K562 (cell line): ENCODE measurements around the gene PLA2G3. TPM values are rescaled to one million over a fixed set of nuclear protein-coding genes. Genes with fewer than 3 reads are reported as not detected.

Experiments
- ATAC-seq: fragments of 200-7000 bp; cut with Tn5 transposase; 3 replicates; pipeline ENCODE4 v1.9.1; 2020; ENCODE audit warnings: moderate library complexity
- BruUV-seq: library from RNA; stranded (reverse); fragments of 400-500 nt; replicated peaks from 2 replicates; lab custom pipeline; 2021; lab: Mats Ljungman, UMichigan
- CTCF ChIA-PET: fragments of 300-600 bp; formaldehyde crosslinking; extraction: SDS; loops from one replicate; lab custom pipeline; 2021; ENCODE audit warnings: low intra/inter-chr PET ratio; lab: Yijun Ruan, JAX
- POLR2A ChIA-PET: fragments of 300-600, 350-650 bp; sonication (Branson Sonifier 250); formaldehyde crosslinking; extraction: SDS; loops from one replicate; lab custom pipeline; 2021; ENCODE audit warnings: antibody characterized with exemption, inconsistent platforms; lab: Yijun Ruan, JAX
- DNase-seq, 4 experiments: peaks; one replicate each; pipeline versions ENCODE4 v3.0.0 to v3.0.0-alpha.2; 2011 to 2018; ENCODE audit warnings: low spot score in 3 of 4, mixed read lengths in 3 of 4; ENCODE audit errors: extremely low read depth in 1 of 4
- FAIRE-seq: peaks from 2 replicates; lab custom pipeline; 2011; peaks lifted over from hg19 to GRCh38; lab: Jason Lieb, UNC
- H2AFZ ChIP-seq: 2 replicates; pipeline ENCODE4 v1.6.0; 2011; ENCODE audit warnings: low read depth, low read length, control low read depth, inconsistent platforms
- H3K27ac ChIP-seq: fragments of 200-600 bp; 3 replicates; pipeline ENCODE4 v1.8.0; 2011; ENCODE audit warnings: low read depth, mild to moderate bottlenecking, control low read depth, inconsistent platforms, low read length, moderate library complexity, mixed read lengths; ENCODE audit errors: extremely low read depth
- H3K27me3 ChIP-seq, 2 experiments: fragments of 300-600 bp in 1 of 2; 2 replicates in 1 of 2; 3 replicates in 1 of 2; pipeline versions ENCODE4 v1.6.0 to v1.8.0; 2011; ENCODE audit warnings: inconsistent platforms in 2 of 2, low read length in 2 of 2, mild to moderate bottlenecking in 1 of 2, mixed read lengths in 1 of 2, moderate library complexity in 1 of 2; ENCODE audit not compliant: control insufficient read depth in 2 of 2, insufficient read depth in 2 of 2
- H3K36me3 ChIP-seq: fragments of 300-600 bp; 3 replicates; pipeline ENCODE4 v1.8.0; 2011; ENCODE audit warnings: mild to moderate bottlenecking, low read length, inconsistent platforms; ENCODE audit not compliant: control insufficient read depth, insufficient read depth
- H3K4me1 ChIP-seq, 2 experiments: fragments of 200-600 bp in 1 of 2; replicated peaks in 1 of 2; 2 replicates in 1 of 2; 3 replicates in 1 of 2; pipeline versions ENCODE4 v1.5.1 to v1.8.0; 2011; ENCODE audit warnings: inconsistent platforms in 2 of 2, low read length in 2 of 2, mild to moderate bottlenecking in 1 of 2, mixed read lengths in 1 of 2, moderate library complexity in 1 of 2; ENCODE audit not compliant: control insufficient read depth in 2 of 2, insufficient read depth in 2 of 2
- H3K4me2 ChIP-seq: 2 replicates; pipeline ENCODE4 v1.6.1; 2011; ENCODE audit warnings: low read length, control low read depth, inconsistent platforms, mixed read lengths; ENCODE audit not compliant: insufficient read depth
- H3K4me3 ChIP-seq: fragments of 200-600 bp; sonication (generic), shearing (Covaris generic); 2 replicates; pipeline ENCODE4 v1.5.1; 2016; ENCODE audit warnings: control low read depth, inconsistent platforms
- H3K79me2 ChIP-seq: fragments of 200-600 bp; 3 replicates; pipeline ENCODE4 v1.8.0; 2011; ENCODE audit warnings: low read length, inconsistent platforms; ENCODE audit not compliant: control insufficient read depth, insufficient read depth
- H3K9ac ChIP-seq, 2 experiments: 2 replicates each; pipeline versions ENCODE4 v1.6.0 to v1.6.1; 2011; ENCODE audit warnings: low read depth in 2 of 2, low read length in 2 of 2, control low read depth in 1 of 2, inconsistent platforms in 1 of 2, mild to moderate bottlenecking in 1 of 2, mixed read lengths in 1 of 2; ENCODE audit not compliant: insufficient read depth in 1 of 2
- H3K9me1 ChIP-seq: one replicate; pipeline ENCODE4 v1.6.0; 2011; ENCODE audit warnings: inconsistent platforms, mild to moderate bottlenecking, low read length, moderate library complexity; ENCODE audit not compliant: control insufficient read depth, insufficient read depth
- H3K9me3 ChIP-seq: replicated peaks from 2 replicates; pipeline ENCODE4 v1.5.1; 2011; ENCODE audit warnings: low read depth, low read length, inconsistent platforms; ENCODE audit not compliant: control insufficient read depth, insufficient read depth
- H4K20me1 ChIP-seq: replicated peaks from 2 replicates; pipeline ENCODE4 v1.6.1; 2011; ENCODE audit warnings: low read length, inconsistent platforms, mixed read lengths; ENCODE audit not compliant: control insufficient read depth, insufficient read depth
- ARNT ChIP-seq, 2 experiments: fragments of 450-650 bp; IDR thresholded peaks; 2 replicates each; pipeline ENCODE4 v1.6.1; 2016; ENCODE audit warnings: mild to moderate bottlenecking in 1 of 2
- BCOR ChIP-seq: fragments of 450-650 bp; IDR thresholded peaks from 2 replicates; pipeline ENCODE4 v1.6.1; 2016
- FOSL1 ChIP-seq: fragments of 200-800 bp; sonication (Bioruptor generic); conservative IDR thresholded peaks from 2 replicates; pipeline ENCODE4 v1.6.1; 2016; ENCODE audit warnings: missing genetic modification characterization, missing compliant biosample characterization
- MCM3 ChIP-seq: fragments of 450-650 bp; IDR thresholded peaks from 2 replicates; pipeline ENCODE4 v1.6.1; 2016
- MTA1 ChIP-seq: fragments of 450-650 bp; IDR thresholded peaks from 2 replicates; pipeline ENCODE4 v1.6.1; 2017; ENCODE audit warnings: borderline replicate concordance
- RNF2 ChIP-seq: sonication (generic); IDR thresholded peaks from 2 replicates; pipeline ENCODE4 v1.6.1; 2016
- ZC3H4 ChIP-seq: sonication (generic); formaldehyde crosslinking; IDR thresholded peaks from 2 replicates; pipeline ENCODE4 v1.9.0; 2021; ENCODE audit warnings: missing genetic modification reagents, borderline replicate concordance
- ZKSCAN8 ChIP-seq: fragments of 200-800 bp; sonication (Bioruptor generic); IDR thresholded peaks from 2 replicates; pipeline ENCODE4 v1.6.1; 2016; ENCODE audit warnings: missing genetic modification characterization, missing compliant biosample characterization
- WGBS: fragments of 100-300 bp; shearing (Covaris generic); methylation state at CpG from one replicate; pipeline ENCODE4 v1.1.6; 2016; ENCODE audit warnings: low coverage, mixed read lengths; ENCODE audit not compliant: insufficient coverage; ENCODE audit errors: missing lambda C conversion rate; 5-methylcytosine and 5-hydroxymethylcytosine counted together
- in situ Hi-C: fragments of 300-500 bp; cut with MboI; formaldehyde crosslinking; loops from 4 replicates; pipeline ENCODE4 v1.15.0; 2018; ENCODE audit warnings: inconsistent platforms, mixed read lengths
- intact Hi-C: fragments of 100-400 bp; cut with micrococcal nuclease; formaldehyde crosslinking; loops from 2 replicates; pipeline ENCODE4 v1.14.2; 2022
- polyA plus RNA-seq, 8 experiments: library from polyadenylated mRNA; depleted of rRNA in 4 of 8; stranded (reverse) in 5 of 8; unstranded in 3 of 8; fragments of >200 nt; fragmentation: Nextera tagmentation in 2 of 8; fragmentation: Illumina TruSeq in 1 of 8; extraction: Ambion mirVana in 2 of 8; extraction: Trizol in 1 of 8; gene quantifications; 2 replicates each; pipeline versions ENCODE4 v1.2.1 to v1.2.3, GENCODE V29; 2011 to 2014; ENCODE audit warnings: inconsistent platforms in 1 of 8, missing spikeins in 1 of 8
- total RNA-seq, 7 experiments: library from RNA; depleted of rRNA in 6 of 7; stranded (reverse); fragments of >200 nt in 6 of 7; fragmentation: Illumina TruSeq in 2 of 7; extraction: Trizol in 2 of 7; gene quantifications; 2 replicates each; pipeline versions ENCODE4 v1.2.1 to v1.2.3, GENCODE V29; 2011 to 2021; ENCODE audit warnings: low replicate concordance in 1 of 7
- TF ChIP-seq, protein P1 (sequence below): fragments of 450-650 bp; IDR thresholded peaks from 2 replicates; pipeline ENCODE4 v1.6.1; 2016; ENCODE audit warnings: mild to moderate bottlenecking
- TF ChIP-seq, protein P2 (sequence below): fragments of 250-450 bp; sonication (Bioruptor Pico); IDR thresholded peaks from 2 replicates; pipeline ENCODE4 v1.8.0; 2022; ENCODE audit warnings: moderate library complexity, mild to moderate bottlenecking, inconsistent platforms
- TF ChIP-seq, protein P3 (sequence below): fragments of 450-650 bp; IDR thresholded peaks from 2 replicates; pipeline ENCODE4 v1.6.1; 2016; ENCODE audit warnings: borderline replicate concordance
- TF ChIP-seq, protein P4 (sequence below): fragments of 250-450 bp; sonication (Bioruptor Pico); IDR thresholded peaks from 2 replicates; pipeline ENCODE4 v1.5.0; 2020; ENCODE audit warnings: mild to moderate bottlenecking, borderline replicate concordance
- TF ChIP-seq, protein P5 (sequence below): fragments of 250-450 bp; sonication (Bioruptor Pico); IDR thresholded peaks from 2 replicates; pipeline ENCODE4 v1.8.0; 2021; ENCODE audit warnings: borderline replicate concordance, mild to moderate bottlenecking, moderate library complexity; ENCODE audit not compliant: poor library complexity, severe bottlenecking

Gene PLA2G3
- total and polyA plus RNA-seq, 9 of the 15 experiments (the other 6 are each of a cell fraction or from before 2014, with no cell fraction given): 0.18 to 1.4 (median 0.64) TPM

DNA sequence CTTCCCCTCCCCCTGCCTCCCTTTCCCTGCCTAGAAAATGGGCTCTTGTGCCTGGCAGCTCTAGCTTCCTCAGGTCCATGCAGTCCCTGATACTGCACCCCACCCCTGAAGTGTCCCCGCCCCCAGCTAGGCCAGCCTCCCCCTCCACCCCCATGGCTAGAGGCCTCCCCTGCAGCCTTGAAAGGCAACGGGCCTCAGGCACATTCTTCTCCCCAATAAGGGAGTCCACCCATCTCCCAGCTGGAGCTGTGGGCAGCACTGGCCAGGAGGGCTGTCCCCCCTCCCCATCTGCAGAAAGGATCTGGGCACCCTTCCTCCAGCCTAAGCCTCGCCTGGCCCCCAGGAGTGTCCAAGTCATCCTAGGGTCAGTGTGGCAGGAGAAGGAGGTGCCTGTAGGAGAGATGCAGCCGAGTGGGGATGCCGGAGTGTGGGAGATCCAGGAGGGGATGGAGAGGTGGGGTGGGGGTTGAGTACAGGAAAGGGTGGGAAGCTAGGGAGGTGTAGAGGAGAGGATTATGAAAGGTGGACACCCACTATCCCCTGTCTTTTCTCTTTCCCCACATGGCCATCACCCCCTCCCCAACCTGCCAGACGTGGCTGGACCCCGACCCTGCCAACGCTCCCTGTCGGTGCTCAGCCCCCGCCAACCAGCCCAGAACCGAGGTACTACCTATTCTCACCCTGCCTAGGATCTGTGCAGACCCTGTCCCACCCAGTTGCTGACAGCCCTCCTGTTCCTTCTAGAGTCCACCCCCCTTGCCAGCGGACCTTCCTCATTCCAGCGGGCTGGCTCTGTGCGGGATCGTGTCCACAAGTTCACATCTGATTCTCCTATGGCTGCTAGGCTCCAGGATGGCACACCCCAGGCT is 49.9 kb downstream of the PLA2G3 start:
- Histone ChIP-seq H3K27me3 (no peaks in the 10 kb centered on the region), H3K4me2 (no peak overlapping the region), H3K27ac (no peak overlapping the region), H2AFZ (no peak overlapping the region), H3K9me3 (no peaks in the 10 kb centered on the region), H4K20me1 (no peaks in the 10 kb centered on the region), H3K79me2 (no peaks in the 10 kb centered on the region; the same call in 2 of the 3 replicates), H3K9ac (no peak overlapping the region), H3K36me3 (peaks cover 33% of the 10 kb centered on the region; the same call in 2 of the 3 replicates), H3K4me3 (no peak overlapping the region), H3K9me1 (peaks cover 5% of the 10 kb centered on the region), H3K4me1 (peaks cover 17 to 45% of the 10 kb centered on the region in 2 experiments; a peak in 4 of 5 replicates)
- ATAC-seq (no peak), FAIRE-seq (no peak), DNase-seq (no peak)
- intact Hi-C loops: no loop called here
- BruUV-seq: no TSS peak
- ChIA-PET POLR2A (interaction anchor here (0.7 kb wide), 1 partner anchor 488 kb away, joined by 3 read pairs; no protein-coding TSS in a partner anchor), CTCF (no interaction called here)
- WGBS: 90% methylated on average over 8 of the region's 15 CpGs
- in situ Hi-C loops: no loop called here
- no peak for TF ChIP-seq FOSL1 (tag)
- TF ChIP-seq RNF2: no peak
- TF ChIP-seq MTA1: no peak
- TF ChIP-seq, protein P1, sequence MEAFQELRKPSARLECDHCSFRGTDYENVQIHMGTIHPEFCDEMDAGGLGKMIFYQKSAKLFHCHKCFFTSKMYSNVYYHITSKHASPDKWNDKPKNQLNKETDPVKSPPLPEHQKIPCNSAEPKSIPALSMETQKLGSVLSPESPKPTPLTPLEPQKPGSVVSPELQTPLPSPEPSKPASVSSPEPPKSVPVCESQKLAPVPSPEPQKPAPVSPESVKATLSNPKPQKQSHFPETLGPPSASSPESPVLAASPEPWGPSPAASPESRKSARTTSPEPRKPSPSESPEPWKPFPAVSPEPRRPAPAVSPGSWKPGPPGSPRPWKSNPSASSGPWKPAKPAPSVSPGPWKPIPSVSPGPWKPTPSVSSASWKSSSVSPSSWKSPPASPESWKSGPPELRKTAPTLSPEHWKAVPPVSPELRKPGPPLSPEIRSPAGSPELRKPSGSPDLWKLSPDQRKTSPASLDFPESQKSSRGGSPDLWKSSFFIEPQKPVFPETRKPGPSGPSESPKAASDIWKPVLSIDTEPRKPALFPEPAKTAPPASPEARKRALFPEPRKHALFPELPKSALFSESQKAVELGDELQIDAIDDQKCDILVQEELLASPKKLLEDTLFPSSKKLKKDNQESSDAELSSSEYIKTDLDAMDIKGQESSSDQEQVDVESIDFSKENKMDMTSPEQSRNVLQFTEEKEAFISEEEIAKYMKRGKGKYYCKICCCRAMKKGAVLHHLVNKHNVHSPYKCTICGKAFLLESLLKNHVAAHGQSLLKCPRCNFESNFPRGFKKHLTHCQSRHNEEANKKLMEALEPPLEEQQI: no peak
- TF ChIP-seq, protein P2, sequence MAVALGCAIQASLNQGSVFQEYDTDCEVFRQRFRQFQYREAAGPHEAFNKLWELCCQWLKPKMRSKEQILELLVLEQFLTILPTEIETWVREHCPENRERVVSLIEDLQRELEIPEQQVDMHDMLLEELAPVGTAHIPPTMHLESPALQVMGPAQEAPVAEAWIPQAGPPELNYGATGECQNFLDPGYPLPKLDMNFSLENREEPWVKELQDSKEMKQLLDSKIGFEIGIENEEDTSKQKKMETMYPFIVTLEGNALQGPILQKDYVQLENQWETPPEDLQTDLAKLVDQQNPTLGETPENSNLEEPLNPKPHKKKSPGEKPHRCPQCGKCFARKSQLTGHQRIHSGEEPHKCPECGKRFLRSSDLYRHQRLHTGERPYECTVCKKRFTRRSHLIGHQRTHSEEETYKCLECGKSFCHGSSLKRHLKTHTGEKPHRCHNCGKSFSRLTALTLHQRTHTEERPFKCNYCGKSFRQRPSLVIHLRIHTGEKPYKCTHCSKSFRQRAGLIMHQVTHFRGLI (CRISPR knock-in tag): no peak
- TF ChIP-seq, protein P3, sequence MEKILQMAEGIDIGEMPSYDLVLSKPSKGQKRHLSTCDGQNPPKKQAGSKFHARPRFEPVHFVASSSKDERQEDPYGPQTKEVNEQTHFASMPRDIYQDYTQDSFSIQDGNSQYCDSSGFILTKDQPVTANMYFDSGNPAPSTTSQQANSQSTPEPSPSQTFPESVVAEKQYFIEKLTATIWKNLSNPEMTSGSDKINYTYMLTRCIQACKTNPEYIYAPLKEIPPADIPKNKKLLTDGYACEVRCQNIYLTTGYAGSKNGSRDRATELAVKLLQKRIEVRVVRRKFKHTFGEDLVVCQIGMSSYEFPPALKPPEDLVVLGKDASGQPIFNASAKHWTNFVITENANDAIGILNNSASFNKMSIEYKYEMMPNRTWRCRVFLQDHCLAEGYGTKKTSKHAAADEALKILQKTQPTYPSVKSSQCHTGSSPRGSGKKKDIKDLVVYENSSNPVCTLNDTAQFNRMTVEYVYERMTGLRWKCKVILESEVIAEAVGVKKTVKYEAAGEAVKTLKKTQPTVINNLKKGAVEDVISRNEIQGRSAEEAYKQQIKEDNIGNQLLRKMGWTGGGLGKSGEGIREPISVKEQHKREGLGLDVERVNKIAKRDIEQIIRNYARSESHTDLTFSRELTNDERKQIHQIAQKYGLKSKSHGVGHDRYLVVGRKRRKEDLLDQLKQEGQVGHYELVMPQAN: no peak
- TF ChIP-seq, protein P4, sequence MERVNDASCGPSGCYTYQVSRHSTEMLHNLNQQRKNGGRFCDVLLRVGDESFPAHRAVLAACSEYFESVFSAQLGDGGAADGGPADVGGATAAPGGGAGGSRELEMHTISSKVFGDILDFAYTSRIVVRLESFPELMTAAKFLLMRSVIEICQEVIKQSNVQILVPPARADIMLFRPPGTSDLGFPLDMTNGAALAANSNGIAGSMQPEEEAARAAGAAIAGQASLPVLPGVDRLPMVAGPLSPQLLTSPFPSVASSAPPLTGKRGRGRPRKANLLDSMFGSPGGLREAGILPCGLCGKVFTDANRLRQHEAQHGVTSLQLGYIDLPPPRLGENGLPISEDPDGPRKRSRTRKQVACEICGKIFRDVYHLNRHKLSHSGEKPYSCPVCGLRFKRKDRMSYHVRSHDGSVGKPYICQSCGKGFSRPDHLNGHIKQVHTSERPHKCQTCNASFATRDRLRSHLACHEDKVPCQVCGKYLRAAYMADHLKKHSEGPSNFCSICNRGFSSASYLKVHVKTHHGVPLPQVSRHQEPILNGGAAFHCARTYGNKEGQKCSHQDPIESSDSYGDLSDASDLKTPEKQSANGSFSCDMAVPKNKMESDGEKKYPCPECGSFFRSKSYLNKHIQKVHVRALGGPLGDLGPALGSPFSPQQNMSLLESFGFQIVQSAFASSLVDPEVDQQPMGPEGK (CRISPR knock-in tag): no peak
- no peak for TF ChIP-seq ZC3H4 (CRISPR knock-in tag)
- TF ChIP-seq ARNT (IDR thresholded peaks at IDR 0.05): no peak
- TF ChIP-seq ZKSCAN8: no peak
- TF ChIP-seq, protein P5, sequence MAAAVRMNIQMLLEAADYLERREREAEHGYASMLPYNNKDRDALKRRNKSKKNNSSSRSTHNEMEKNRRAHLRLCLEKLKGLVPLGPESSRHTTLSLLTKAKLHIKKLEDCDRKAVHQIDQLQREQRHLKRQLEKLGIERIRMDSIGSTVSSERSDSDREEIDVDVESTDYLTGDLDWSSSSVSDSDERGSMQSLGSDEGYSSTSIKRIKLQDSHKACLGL (CRISPR knock-in tag): no peak
- no peak for TF ChIP-seq MCM3
- no peak for TF ChIP-seq BCOR
